Stimulated activated CD4-positive, alpha-beta T cell treated with anti-CD3 and anti-CD28 coated beads, Interleukin-15, amount 100 ng/mL, for 1 hour (primary cell): ENCODE results near the gene SLCO1A2.
"Not testable (repeated sequence)": the region's sequence is repeated elsewhere in the genome, so short reads cannot be mapped to it uniquely, and the experiment has no call there.

ENCODE experiments used
- DNase-seq, 2 donors: peaks; one replicate each; pipeline ENCODE4 v3.0.0-alpha.2; 2020; ENCODE audit warnings: low read depth in 1 of 2, low spot score in 1 of 2

The SLCO1A2 gene, protein sequence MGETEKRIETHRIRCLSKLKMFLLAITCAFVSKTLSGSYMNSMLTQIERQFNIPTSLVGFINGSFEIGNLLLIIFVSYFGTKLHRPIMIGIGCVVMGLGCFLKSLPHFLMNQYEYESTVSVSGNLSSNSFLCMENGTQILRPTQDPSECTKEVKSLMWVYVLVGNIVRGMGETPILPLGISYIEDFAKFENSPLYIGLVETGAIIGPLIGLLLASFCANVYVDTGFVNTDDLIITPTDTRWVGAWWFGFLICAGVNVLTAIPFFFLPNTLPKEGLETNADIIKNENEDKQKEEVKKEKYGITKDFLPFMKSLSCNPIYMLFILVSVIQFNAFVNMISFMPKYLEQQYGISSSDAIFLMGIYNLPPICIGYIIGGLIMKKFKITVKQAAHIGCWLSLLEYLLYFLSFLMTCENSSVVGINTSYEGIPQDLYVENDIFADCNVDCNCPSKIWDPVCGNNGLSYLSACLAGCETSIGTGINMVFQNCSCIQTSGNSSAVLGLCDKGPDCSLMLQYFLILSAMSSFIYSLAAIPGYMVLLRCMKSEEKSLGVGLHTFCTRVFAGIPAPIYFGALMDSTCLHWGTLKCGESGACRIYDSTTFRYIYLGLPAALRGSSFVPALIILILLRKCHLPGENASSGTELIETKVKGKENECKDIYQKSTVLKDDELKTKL

DNA sequence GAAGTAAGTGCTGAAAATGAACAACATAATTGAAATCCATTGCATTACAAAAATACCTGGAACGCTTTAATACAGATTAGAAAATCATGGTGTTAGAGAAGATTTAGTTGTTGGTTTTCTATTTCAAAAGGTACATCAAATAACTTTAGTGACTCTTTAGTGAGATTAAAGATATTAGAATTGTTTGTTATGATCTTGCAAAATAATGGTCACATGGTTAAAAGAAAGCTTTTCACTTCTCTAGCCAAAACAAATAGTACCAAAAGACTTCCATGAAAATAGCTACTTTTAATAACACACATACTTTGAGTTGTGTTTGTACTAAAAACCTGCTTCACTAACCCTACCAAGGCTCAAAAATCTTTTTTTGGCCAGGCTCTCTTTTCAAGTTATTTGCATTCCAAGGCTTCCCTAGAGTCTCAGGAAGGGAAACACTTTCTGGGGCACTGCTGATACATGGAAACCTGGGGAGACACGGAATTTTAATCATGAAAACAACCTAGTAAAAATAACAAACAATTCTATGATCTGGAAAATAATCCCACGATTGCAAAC, at the start of gene SLCO1A2:
SLCO1A2 (minus strand) TSS at position 147 of the 555 bp plus-strand sequence. CDS start 270 bp downstream, outside the sequence.
- DNase-seq = no peak

DNA sequence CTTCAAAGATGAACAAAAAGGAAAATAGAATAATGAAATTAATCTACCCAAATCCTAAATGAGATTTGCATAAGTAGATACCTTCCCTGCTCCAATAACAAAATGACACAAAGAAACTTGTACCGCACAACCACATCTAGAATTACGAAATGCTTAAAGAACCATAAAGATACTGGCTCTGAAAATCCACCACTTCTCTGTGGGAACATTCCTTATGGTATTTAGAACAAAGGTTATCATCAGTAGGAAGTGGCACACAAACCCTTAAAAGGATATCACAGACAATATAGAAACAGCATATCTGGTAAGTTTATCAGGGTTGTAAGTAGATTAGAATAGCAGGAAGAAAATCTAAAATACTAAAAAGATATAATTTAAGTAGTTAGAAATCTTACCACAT, 49.5 kb upstream of the SLCO1A2 start:
- DNase-seq = no peak

DNA sequence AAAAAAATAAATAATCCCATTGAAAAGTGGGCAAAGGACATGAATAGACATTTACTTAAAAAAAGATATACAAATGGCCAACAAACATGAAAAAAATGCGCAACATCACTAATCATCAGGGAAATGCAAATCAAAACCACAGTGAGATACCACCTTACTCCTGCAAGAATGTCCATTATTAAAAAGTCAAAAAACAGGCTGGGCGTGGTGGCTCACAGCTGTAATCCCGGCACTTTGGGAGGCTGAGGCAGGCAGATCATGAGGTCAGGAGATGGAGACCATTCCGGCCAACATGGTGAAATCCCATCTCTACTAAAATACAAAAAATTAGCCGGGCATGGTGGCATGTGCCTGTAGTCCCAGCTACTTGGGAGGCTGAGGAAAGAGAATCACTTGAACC, 46.6 kb upstream of the SLCO1A2 start:
- not testable (repeated sequence) for DNase-seq

- DNase-seq = no peak
Observed at GRCh38 chr12:21379218-21379617, 44.5 kb upstream of the SLCO1A2 start.

DNA sequence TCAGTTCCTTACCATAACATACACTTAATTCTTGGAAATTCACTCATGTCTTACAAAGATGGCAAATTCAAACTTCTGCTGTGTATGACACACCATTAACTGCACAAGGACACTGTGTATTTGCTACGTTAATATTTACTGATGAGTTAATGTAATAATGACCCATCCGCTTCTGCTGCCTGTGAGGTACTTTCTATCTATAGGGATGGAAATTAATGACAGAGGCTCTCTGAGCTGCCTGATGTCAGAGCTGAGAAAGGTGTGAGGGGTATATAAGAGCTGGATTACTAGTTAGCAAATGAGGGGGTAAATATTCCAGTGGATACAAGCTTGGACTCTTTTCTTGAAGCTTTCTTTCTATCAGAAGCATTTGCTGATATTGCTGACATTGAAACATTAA, 37.9 kb upstream of the SLCO1A2 start, which contains the start of gene IAPP:
IAPP (plus strand) TSS at position 301 of the 400 bp plus-strand sequence. CDS start 450 bp downstream, outside the sequence.
- no peak for DNase-seq

GRCh38 chr12:21370845-21371449, 36.2 kb upstream of the SLCO1A2 start:
- DNase-seq = no peak

DNA sequence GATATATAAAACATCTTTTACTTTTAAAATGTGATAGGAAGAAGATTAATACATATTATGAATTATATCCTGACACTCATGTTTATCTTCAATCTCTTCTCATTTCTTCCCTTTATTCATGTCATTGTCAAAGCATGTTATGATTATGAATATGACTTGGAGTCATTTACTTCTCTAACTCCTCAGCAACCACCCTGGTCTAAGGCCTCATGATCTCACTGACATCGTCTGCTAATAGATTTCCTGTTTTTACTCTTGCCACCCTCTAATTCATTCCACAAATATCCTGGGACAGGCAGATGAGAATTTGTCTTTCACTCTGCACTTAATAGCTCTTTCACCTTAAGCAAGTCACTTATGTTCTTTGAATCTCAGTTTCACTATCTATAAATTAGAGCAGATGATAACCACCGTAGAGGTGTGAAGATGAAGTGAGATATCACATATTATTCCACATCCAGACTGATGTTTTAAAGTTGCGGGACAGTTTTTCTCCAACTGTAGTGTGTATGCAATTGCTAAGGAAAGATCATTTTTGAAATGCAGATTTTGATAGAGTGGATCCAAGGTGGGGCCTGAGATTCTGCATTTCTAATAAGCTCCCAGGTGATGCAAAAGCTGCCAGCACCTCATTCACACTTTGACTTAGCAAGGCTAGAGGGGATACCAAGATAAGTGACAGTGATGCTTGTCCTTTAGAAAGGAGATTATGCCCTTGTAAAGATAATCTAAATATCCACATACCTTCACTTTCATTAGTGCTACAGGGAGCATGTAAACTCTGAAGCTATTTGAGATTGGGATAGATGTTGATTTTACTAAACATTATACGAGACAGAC, 34.6 kb upstream of the SLCO1A2 start:
- no peak for DNase-seq

DNA sequence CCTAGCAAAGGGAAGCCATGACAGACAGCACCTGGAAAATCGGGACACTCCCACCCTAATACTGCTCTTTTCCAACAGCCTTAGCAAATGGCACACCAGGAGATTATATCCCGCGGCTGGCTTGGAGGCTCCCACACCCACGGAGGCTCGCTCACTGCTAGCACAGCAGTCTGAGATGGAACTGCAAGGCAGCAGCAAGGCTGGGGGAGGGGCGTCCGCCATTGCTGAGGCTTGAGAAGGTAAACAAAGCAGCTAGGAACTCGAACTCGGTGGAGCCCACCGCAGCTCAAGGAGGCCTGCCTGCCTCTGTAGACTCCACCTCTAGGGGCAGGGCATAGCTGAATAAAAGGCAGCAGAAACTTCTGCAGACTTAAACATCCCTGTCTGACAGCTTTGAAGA, 25.9 kb upstream of the SLCO1A2 start:
- DNase-seq = not testable (repeated sequence)

GRCh38 chr12:21354641-21355040, 19.9 kb upstream of the SLCO1A2 start:
- no peak for DNase-seq

DNA sequence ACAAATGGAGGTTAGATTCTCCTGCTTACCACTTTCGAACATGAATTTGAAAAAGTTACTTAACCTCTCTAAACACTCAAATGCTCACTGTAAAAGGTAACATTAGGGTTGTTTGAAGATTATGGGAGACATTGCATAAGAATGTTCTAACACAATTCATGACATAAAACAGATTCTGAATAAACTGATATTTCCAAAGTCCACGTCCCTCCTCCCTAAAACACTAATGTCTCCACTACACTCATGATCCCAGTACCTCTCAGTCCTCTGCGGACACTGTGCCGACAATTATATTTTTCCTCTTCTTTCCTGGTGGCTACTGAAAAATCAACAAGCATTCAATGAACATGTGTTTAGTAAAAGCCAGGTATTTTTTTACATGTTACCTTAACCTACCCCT, 19.2 kb upstream of the SLCO1A2 start:
- DNase-seq = no peak

GRCh38 chr12:21353487-21353886, 18.8 kb upstream of the SLCO1A2 start:
- DNase-seq = no peak

- DNase-seq = no peak
Observed at GRCh38 chr12:21350975-21351374, 16.3 kb upstream of the SLCO1A2 start.

DNA sequence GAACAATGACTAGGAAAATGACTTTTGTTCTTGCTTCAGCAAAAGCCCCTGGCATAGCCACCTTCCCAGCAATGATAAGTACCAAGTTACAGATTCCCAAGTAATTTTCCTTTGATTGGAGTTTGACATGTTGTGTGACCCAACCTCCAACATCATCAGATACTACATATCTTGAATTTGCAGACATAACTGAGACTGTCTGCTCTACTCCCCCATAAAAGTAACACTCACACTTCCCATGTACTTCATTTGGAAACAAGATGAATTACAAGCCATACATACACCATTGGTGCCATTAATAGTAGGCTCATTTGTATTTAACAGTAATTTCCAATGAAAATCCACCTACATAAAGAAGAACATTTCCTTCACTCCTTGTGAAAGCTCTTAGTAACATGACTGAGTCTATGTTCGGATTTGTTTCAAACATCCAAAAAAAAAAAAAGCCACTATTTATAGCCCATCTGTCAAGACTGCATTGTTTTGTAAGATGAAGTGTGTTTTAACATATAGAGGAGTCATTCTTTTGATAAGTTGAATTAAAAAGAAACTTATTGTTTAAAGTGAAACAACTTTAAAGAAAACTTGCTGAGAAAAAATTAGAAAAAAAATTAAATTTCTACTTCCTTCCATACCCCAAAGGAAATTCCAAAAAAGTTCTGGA, 12.0 kb upstream of the SLCO1A2 start:
- DNase-seq = no peak

DNA sequence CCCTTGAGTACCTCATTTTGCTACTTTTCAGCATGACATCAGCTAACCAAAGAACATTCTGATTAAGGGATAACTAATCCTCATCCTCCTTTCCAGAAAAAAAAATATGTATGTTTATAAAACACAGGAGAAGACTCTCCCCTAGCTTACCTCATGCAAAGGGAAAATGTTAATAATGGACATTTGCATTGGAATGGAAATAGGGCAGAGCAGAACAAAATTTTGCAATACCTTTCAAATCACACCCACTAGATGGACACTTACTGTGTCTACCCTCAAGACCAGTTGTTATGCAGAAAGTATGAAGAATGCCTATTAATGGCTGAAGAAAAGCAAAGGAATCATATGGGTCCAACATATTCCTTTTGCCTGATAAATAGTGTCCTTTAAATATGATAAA, 8.9 kb upstream of the SLCO1A2 start:
- no peak for DNase-seq

DNA sequence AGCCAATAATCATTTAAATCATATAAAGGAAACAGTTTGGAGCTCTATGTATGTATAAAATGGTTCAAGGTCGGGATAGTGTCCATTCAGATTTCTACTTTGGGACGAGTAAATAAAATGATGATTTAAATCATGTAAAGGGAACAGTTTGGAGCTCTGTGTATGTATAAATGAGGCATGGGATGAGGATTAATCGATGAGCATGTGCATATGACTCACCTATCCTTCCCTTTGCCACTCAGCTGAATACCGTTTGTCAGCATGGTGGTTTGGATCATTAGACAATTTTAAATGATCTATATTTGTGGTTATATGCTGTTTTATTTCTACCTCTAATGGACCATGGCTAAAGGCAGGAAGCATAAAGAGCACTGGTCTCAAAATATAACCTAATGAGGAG, 7.1 kb upstream of the SLCO1A2 start:
- DNase-seq = no peak

- DNase-seq = no peak
Observed at GRCh38 chr12:21340403-21340802, 5.7 kb upstream of the SLCO1A2 start.

GRCh38 chr12:21339921-21340320, 5.2 kb upstream of the SLCO1A2 start:
- no peak for DNase-seq

DNA sequence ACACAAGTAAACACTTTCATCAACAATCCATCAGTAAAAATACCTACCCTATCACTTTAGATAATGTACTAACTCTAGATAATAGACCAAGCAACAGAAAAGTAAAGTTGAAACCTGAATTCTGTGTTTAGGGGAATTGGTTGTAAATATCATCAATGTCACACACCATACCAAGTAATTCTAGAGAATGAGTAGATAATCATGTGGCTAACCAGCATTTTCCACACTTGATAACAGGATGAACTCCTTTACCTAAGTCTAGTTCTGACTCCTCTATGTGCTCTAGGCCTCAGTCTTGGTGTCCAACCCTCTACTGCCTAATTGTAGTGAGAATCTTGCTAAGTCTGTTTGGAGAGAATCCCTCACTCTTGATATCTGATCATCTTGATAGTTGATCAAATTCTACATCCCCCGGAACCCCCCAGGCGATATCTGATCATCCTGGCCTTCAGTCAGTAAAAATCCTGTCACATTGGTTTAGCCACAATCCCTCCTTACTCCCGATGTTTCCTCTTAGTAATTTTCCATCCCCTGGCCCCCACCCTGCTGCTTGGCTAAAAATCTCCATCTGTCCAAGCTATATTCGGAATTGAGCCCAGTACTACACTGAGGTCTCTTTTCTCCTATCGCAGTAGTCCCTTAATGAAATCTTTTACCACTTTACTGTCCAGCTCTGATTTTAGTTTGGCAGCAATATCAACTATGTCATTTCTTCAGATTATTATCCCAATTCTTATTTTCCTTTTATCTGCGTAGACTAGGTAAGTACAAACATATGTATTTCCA, 3.4 kb upstream of the SLCO1A2 start:
- DNase-seq = no peak

DNA sequence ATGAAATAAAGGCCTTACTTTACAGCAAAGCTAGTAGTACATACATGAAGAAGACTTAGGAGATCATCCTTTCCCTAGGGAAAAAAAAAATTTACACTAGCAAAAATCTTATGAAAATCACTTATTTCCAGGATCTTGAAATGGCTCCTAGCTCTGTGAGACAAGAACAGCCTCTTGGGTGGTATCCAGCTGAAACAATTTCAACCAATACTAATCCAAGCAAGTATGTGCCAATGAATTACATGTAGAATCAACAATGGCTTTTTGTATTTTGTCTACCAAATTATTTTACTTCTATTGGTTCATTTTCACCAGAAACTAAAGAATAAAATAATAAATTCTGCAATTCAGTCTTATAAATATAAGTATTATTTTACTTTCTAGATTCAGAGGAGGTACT, 2.7 kb upstream of the SLCO1A2 start:
- DNase-seq = no peak

- DNase-seq = no peak
Observed at GRCh38 chr12:21336656-21337055, 1.9 kb upstream of the SLCO1A2 start.
